Activated T-cell treated with anti-CD3 and anti-CD28 coated beads, Interleukin-2, amount 50 U/mL, for 72 hours (primary cell): ENCODE data around the gene MAPK8IP3. TPM values are rescaled to one million over a fixed set of nuclear protein-coding genes. Genes with fewer than 3 reads are reported as not detected.
A peak's percentile ranks its signal among the peaks of the same experiment; 100 is the strongest.

Experiments
- ATAC-seq, 2 donors: fragments of 150-1000 bp; cut with Tn5 transposase; replicated peaks in 1 of 2; 2 replicates each; pipeline ENCODE4 v1.10.0; 2021; ENCODE audit warnings: moderate library complexity in 2 of 2, mild to moderate bottlenecking in 1 of 2
- DNase-seq, 2 donors: peaks; one replicate each; pipeline ENCODE4 v3.0.0; 2021 to 2022; ENCODE audit warnings: mixed read lengths in 1 of 2
- H3K27ac Mint-ChIP-seq: one replicate; pipeline ENCODE4 v1.8.0; 2022; ENCODE audit warnings: mild to moderate bottlenecking, moderate library complexity, mixed read lengths
- H3K27me3 Mint-ChIP-seq: one replicate; pipeline ENCODE4 v1.8.0; 2022; ENCODE audit warnings: low read depth, mixed read lengths
- H3K36me3 Mint-ChIP-seq, 2 donors: one replicate each; pipeline ENCODE4 v1.8.0; 2022; ENCODE audit warnings: mixed read lengths in 2 of 2, mild to moderate bottlenecking in 1 of 2; ENCODE audit not compliant: insufficient read depth in 2 of 2
- H3K4me1 Mint-ChIP-seq: one replicate; pipeline ENCODE4 v1.8.0; 2022; ENCODE audit warnings: low read depth, mixed read lengths
- H3K4me3 Mint-ChIP-seq, 2 donors: one replicate each; pipeline ENCODE4 v1.8.0; 2022; ENCODE audit warnings: mild to moderate bottlenecking in 2 of 2, mixed read lengths in 2 of 2, moderate library complexity in 2 of 2
- H3K9me3 Mint-ChIP-seq, 2 donors: one replicate each; pipeline ENCODE4 v1.8.0; 2022; ENCODE audit warnings: mixed read lengths in 2 of 2
- total RNA-seq, 2 donors: library from RNA; stranded (reverse); gene quantifications; one replicate each; pipeline ENCODE4 v1.2.3, GENCODE V29; 2022

The MAPK8IP3 gene
- total RNA-seq, 2 donors from 2014 or later = 92.7 to 118 TPM

GRCh38 chr16:1779741-1780676, 74.0 kb downstream of the MAPK8IP3 start:
- DNase-seq = no peak
- ATAC-seq = no peak
- Mint-ChIP-seq H3K4me3 (peak overlapping the region in 1 of 2 donors; percentile 88), H3K27me3 (no peaks in the 10 kb centered on the region), H3K36me3 (peaks cover 0 to 2% of the 10 kb centered on the region in 2 donors), H3K9me3 (no peaks in the 10 kb centered on the region), H3K27ac (no peak overlapping the region), H3K4me1 (peaks cover 23% of the 10 kb centered on the region)

- peaks cover 0 to 2% of the 10 kb centered on the region in 2 donors for H3K36me3 Mint-ChIP-seq
- H3K4me1 Mint-ChIP-seq = peaks cover 27% of the 10 kb centered on the region
- H3K9me3 Mint-ChIP-seq = no peaks in the 10 kb centered on the region
- DNase-seq (no peak), ATAC-seq (no peak)
- peak overlapping the region; percentile 88 to 96 for H3K4me3 Mint-ChIP-seq
- no peaks in the 10 kb centered on the region for H3K27me3 Mint-ChIP-seq
- no peak overlapping the region for H3K27ac Mint-ChIP-seq
Observed at GRCh38 chr16:1780677-1781072, 74.7 kb downstream of the MAPK8IP3 start.

- Mint-ChIP-seq H3K4me1 (peaks cover 27% of the 10 kb centered on the region), H3K27ac (peak overlapping the region; percentile 24), H3K36me3 (peaks cover 0 to 2% of the 10 kb centered on the region in 2 donors), H3K4me3 (peak overlapping the region; percentile 88 to 96), H3K27me3 (no peaks in the 10 kb centered on the region), H3K9me3 (no peaks in the 10 kb centered on the region)
- no peak for DNase-seq
- ATAC-seq = no peak
Observed at GRCh38 chr16:1781254-1781653, 75.3 kb downstream of the MAPK8IP3 start.

- Mint-ChIP-seq H3K4me3 (peak overlapping the region; percentile 88 to 96), H3K27me3 (no peaks in the 10 kb centered on the region), H3K9me3 (no peaks in the 10 kb centered on the region), H3K36me3 (peaks cover 0 to 2% of the 10 kb centered on the region in 2 donors), H3K27ac (no peak overlapping the region), H3K4me1 (peaks cover 27% of the 10 kb centered on the region)
- ATAC-seq = peak in 1 of 2 donors; percentile 10
- DNase-seq = peak; percentile 44 to 46
Observed at GRCh38 chr16:1781758-1782407, 75.9 kb downstream of the MAPK8IP3 start.

- ATAC-seq = peak; percentile 91
- H3K4me1 Mint-ChIP-seq = peaks cover 27% of the 10 kb centered on the region
- H3K36me3 Mint-ChIP-seq = peaks cover 0 to 2% of the 10 kb centered on the region in 2 donors
- H3K4me3 Mint-ChIP-seq = peak within 1 kb of the TSS; percentile 88 to 96
- DNase-seq = peak; percentile 98 to 100
- H3K9me3 Mint-ChIP-seq = no peaks in the 10 kb centered on the region
- H3K27me3 Mint-ChIP-seq = no peaks in the 10 kb centered on the region
- H3K27ac Mint-ChIP-seq = peak within 1 kb of the TSS; percentile 61
Observed at GRCh38 chr16:1782408-1783264, 76.6 kb downstream of the MAPK8IP3 start, which contains the start of the genes NUBP2 and SPSB3. Gene NUBP2, plus strand, starts transcription at chr16:1782960. Its CDS starts 61 bp downstream, at chr16:1783021. Gene SPSB3, minus strand, starts transcription at chr16:1782571. Its CDS starts 1,088 bp downstream, at chr16:1781483.

- DNase-seq (no peak), ATAC-seq (no peak)
- H3K36me3 Mint-ChIP-seq = peaks cover 2 to 3% of the 10 kb centered on the region in 2 donors
- H3K27me3 Mint-ChIP-seq = no peaks in the 10 kb centered on the region
- H3K4me1 Mint-ChIP-seq = peaks cover 25% of the 10 kb centered on the region
- peak overlapping the region in 1 of 2 donors; percentile 47 for H3K4me3 Mint-ChIP-seq
- H3K27ac Mint-ChIP-seq = no peak overlapping the region
- no peaks in the 10 kb centered on the region for H3K9me3 Mint-ChIP-seq
Observed at GRCh38 chr16:1784977-1785845, 79.2 kb downstream of the MAPK8IP3 start.

- DNase-seq (no peak), ATAC-seq (no peak)
- Mint-ChIP-seq H3K36me3 (peaks cover 2 to 3% of the 10 kb centered on the region in 2 donors), H3K4me3 (no peak overlapping the region), H3K4me1 (peaks cover 19% of the 10 kb centered on the region), H3K9me3 (no peaks in the 10 kb centered on the region), H3K27me3 (no peaks in the 10 kb centered on the region), H3K27ac (no peak overlapping the region)
Observed at GRCh38 chr16:1785846-1786170, 79.8 kb downstream of the MAPK8IP3 start.

GRCh38 chr16:1786242-1787055, 80.5 kb downstream of the MAPK8IP3 start:
- Mint-ChIP-seq H3K4me1 (peaks cover 12% of the 10 kb centered on the region), H3K27me3 (no peaks in the 10 kb centered on the region), H3K4me3 (no peak overlapping the region), H3K36me3 (peaks cover 2 to 3% of the 10 kb centered on the region in 2 donors), H3K9me3 (no peaks in the 10 kb centered on the region), H3K27ac (no peak overlapping the region)
- no peak for ATAC-seq
- peak in 1 of 2 donors; percentile 1 for DNase-seq

GRCh38 chr16:1787056-1787321, 81.0 kb downstream of the MAPK8IP3 start:
- ATAC-seq (no peak), DNase-seq (no peak)
- H3K27me3 Mint-ChIP-seq = no peaks in the 10 kb centered on the region
- H3K4me1 Mint-ChIP-seq = peaks cover 7% of the 10 kb centered on the region
- peaks cover 2 to 3% of the 10 kb centered on the region in 2 donors for H3K36me3 Mint-ChIP-seq
- H3K9me3 Mint-ChIP-seq = no peaks in the 10 kb centered on the region
- no peak overlapping the region for H3K4me3 Mint-ChIP-seq
- no peak overlapping the region for H3K27ac Mint-ChIP-seq

GRCh38 chr16:1787322-1788094, 81.5 kb downstream of the MAPK8IP3 start:
- H3K27me3 Mint-ChIP-seq = no peaks in the 10 kb centered on the region
- H3K4me1 Mint-ChIP-seq = peaks cover 7% of the 10 kb centered on the region
- no peaks in the 10 kb centered on the region for H3K9me3 Mint-ChIP-seq
- H3K36me3 Mint-ChIP-seq = peaks cover 1 to 2% of the 10 kb centered on the region in 2 donors
- H3K27ac Mint-ChIP-seq = no peak overlapping the region
- DNase-seq (no peak), ATAC-seq (no peak)
- H3K4me3 Mint-ChIP-seq = no peak overlapping the region

GRCh38 chr16:1788095-1788707, 82.2 kb downstream of the MAPK8IP3 start:
- ATAC-seq (no peak), DNase-seq (no peak)
- peaks cover 1 to 2% of the 10 kb centered on the region in 2 donors for H3K36me3 Mint-ChIP-seq
- no peaks in the 10 kb centered on the region for H3K27me3 Mint-ChIP-seq
- H3K9me3 Mint-ChIP-seq = no peaks in the 10 kb centered on the region
- H3K4me1 Mint-ChIP-seq = peaks cover 7% of the 10 kb centered on the region
- no peak overlapping the region for H3K27ac Mint-ChIP-seq
- no peak overlapping the region for H3K4me3 Mint-ChIP-seq
